GM15510 (cell line): ENCODE results near the gene PRPSAP1.

Experiments
- POLR2A ChIP-seq: IDR thresholded peaks from 3 replicates; pipeline ENCODE4 v1.6.1; 2011; ENCODE audit warnings: borderline replicate concordance; ENCODE audit not compliant: insufficient read length; ENCODE audit errors: extremely low read depth

PRPSAP1 gene

GRCh38 chr17:76354747-76355310, 1.1 kb upstream of the PRPSAP1 start:
- no peak for TF ChIP-seq POLR2A

- no peak for TF ChIP-seq POLR2A
Observed at GRCh38 chr17:76354317-76354729, 607 bp upstream of the PRPSAP1 start.

DNA sequence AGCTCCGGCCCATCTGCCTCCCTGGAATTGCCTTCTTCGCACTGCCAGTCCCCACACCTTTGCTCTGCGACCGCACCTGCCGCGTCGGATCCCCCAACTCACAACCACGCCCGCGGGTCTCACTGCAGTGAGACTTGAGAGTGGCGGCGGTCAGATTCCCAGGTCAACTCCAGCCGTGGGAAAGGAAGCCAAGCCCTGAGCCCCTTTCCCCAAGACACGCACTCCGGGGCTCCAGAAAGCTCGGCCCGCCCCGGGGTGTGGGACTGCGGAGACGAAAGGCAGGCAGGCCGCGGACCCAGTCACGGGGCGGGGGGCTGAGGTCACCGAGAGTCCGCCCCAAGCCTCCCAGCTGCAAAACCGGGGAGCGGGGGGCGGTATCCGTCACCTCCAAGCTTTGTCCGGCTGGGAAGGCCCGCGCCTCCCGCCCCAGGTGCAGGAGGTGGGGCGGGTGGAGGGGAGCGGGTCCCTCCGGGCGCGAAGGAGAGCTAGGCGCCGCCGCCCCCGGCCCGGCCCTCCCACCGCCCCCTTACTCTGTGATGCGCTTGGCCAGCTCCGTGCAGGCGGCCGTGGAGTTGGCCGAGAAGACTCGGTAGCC, 615 bp downstream of the PRPSAP1 start:
- TF ChIP-seq POLR2A, result no peak

- no peak for TF ChIP-seq POLR2A
Observed at GRCh38 chr17:76351526-76352071, 2.1 kb downstream of the PRPSAP1 start.

DNA sequence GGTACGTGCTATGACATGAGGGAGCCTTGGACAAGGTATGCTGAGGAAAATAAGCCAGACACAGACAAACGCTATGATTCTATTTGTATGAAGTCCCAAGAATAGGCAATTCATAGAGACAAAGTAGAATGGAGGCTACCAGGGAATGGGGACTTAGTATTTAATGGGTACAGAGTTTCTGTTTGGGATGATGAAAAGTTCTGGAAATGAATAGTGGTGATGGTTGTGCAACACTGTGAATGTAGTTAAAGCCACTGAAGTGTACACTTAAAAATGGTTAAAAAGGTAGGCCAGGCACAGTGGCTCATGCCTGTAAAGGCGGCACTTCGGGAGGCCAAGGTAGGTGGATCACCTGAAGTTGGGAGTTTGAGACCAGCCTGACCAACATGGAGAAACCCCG, 3.3 kb downstream of the PRPSAP1 start:
- TF ChIP-seq POLR2A, result no peak

DNA sequence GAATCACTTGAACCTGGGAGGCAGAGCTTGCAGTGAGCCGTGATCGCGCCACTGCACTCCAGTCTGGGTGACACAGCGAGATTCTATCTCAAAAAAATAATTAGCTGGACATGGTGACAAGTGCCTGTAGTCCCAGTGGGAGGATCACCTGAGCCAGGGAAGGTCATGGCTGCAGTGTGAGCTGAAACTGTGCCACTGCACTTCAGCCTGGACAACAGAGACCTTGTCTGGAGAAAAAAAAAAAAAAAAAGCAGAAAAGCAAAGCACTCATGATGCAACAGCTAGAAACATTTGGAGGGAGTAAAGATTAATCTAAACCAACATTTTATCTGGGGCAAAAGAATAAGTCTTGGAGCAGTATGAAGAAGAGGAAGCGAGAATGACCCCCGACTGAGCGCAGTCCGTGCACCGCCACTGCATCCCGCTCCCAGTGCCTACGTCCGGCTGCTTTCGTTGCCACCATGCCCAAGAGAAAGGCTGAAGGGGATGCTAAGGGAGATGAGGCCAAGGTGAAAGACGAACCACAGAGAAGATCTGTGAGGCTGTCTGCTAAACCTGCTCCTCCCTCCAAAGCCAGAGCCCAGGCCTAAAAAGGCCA, 8.2 kb downstream of the PRPSAP1 start:
- no peak for TF ChIP-seq POLR2A

GRCh38 chr17:76343106-76343505, 10.6 kb downstream of the PRPSAP1 start:
- no peak for TF ChIP-seq POLR2A

- TF ChIP-seq POLR2A, result no peak
Observed at GRCh38 chr17:76341301-76341700, 12.4 kb downstream of the PRPSAP1 start.

- no peak for TF ChIP-seq POLR2A
Observed at GRCh38 chr17:76337413-76337777, 16.3 kb downstream of the PRPSAP1 start.

GRCh38 chr17:76336756-76337412, 16.8 kb downstream of the PRPSAP1 start:
- no peak for TF ChIP-seq POLR2A

DNA sequence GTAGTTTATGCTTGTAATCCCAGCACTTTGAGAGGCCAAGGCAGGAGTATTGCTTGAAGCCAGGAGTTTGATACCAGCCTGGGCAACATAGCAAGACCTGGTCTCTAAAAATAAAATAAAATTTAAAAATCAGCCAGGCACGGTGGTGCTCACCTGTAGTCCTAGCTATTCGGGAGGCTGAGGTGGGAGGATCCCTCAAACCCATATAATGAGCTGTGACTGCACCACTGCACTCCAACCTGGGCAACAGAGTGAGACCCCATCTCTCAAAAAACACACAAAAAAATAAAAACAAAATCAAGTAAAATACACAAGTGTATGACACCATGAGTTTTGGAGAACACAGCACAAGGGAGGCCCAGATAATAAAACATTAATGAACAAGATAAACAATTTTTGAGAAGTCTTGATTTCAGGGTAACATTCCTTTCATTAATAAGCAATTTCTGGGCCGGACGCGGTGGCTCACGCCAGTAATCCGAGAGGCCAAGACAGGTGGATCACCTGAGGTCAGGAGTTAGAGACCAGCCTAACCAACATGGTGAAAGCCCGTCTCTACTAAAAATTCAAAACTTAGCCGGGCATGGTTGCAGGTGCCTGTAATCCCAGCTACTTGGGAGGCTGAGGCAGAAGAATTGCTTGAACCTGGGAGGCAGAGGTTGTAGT, 17.9 kb downstream of the PRPSAP1 start:
- no peak for TF ChIP-seq POLR2A

- TF ChIP-seq POLR2A, result no peak
Observed at GRCh38 chr17:76333673-76334505, 19.8 kb downstream of the PRPSAP1 start.

DNA sequence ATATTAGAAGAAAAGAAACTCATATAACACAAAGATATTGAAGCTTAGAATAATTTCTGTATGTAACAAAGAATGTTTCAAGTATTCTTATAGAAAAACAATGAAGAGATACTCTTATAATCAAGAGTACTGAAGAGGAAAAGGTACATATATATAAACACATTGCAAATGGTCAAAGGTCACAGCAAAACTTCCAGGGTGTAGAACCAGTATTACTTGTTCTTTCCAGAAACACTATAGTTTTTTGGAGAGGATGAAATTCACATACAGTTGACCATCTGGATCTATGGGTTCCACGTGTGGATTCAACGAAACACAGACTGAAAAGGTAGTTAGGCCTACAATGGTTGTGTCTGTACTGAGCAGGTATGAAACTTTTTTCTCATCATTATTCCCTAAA, 22.6 kb downstream of the PRPSAP1 start:
- no peak for TF ChIP-seq POLR2A

DNA sequence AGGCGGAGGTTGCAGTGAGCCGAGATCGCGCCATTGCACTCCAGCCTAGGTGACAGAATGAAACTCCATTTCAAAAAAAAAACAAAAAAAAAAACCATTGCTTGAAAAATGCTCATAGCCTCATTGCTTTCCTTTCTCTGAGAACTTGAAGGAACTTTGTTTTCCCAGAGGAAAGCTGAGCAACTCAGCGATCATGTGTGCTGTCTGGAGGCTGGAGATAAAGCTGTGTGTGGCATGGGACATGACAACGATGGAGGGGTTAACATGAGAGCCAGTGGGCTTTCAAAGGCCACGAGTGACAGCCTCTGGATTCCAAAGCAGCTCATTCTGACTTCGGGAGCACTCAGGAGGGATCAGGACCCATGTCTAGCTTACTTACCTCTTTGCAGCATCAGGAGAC, 24.1 kb downstream of the PRPSAP1 start:
- TF ChIP-seq POLR2A, result no peak
